HG02798 (cell line): Measurements from ENCODE around the gene PTX3.

Source experiments
- ATAC-seq: cut with Tn5 transposase; IDR thresholded peaks from one replicate; pipeline ENCODE4 v1.9.1; 2021; ENCODE audit warnings: mild to moderate bottlenecking; ENCODE audit not compliant: unreplicated experiment, poor library complexity

Gene PTX3

DNA sequence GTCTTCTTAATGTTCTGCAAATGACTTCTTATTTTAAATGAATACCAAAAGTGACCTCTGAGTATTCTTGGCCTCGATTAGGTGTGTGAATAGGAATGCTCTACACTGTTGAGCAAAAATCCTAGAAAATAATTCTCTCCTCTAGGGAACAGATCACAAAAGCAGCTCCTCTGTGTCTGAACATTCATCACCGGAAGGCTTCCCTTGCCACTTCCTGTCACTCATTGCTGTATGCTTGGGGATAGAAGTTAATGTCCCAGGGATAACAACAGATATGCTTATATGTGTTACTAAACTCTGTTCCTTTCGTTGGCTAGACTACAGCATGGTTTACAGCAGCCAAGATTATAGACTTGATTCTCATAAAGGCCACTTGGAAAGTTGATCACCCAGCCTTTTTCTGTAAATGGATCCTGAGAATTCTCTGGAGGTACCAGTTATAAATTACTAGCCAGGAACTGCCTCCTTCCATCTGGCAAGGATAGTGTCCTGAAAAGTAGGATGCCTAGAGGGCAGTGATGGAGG is 16.0 kb upstream of the PTX3 start:
- no peak for ATAC-seq

DNA sequence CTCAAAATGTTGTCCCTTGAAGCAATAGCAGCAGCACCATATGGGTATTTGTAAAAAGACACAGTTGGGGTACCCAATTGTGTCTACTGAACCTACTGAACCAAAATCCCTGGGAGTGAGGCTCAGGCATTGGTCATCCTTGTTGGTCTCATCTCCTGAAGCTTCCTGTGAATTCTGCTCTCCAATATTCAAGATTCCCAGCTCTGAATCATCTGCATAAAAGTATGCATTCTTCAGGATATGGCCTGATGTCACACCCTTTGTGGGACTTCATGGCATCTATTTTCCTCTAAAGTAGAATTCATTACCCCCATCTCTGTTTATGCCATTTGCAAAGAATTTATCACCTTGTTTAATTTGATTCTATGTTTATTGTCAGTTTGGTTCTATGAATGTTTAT is 13.3 kb upstream of the PTX3 start:
- no peak for ATAC-seq

DNA sequence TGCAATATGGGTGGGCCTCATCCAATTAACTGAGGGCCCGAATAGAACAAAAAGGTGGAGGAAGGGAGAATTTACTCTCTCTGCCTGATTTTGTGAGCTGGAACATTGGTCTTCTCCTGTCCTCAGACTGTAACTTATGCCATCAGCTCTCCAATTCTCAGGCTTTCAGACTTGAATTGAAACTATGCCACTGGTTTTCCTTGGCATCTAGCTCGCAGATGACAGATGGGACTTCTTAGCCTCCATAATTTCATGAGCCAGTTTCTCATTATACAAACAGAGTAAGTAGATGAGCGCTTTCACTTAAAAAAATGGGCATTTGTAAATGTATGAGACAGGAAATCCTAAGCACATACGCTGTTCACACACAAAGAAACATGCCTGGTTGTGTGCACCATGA is 8.7 kb upstream of the PTX3 start:
- no peak for ATAC-seq

DNA sequence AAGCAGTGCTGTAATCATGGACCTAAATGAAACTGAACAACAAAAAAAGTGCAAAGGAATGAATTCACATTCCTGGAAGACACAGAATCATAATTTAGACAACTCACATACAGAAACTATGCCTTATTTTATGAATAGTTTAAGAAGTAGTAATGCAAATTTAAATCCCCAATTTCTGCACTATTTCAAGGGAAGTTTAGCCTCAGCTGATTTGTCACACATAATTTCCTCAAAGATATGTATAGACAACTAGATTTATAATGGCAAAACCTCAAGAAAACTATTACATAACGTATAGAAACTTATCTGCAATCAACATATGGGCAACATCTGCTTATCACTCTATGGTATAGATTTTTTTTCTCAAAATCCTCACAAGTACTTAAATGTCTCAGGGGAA is 7.8 kb upstream of the PTX3 start:
- no peak for ATAC-seq

DNA sequence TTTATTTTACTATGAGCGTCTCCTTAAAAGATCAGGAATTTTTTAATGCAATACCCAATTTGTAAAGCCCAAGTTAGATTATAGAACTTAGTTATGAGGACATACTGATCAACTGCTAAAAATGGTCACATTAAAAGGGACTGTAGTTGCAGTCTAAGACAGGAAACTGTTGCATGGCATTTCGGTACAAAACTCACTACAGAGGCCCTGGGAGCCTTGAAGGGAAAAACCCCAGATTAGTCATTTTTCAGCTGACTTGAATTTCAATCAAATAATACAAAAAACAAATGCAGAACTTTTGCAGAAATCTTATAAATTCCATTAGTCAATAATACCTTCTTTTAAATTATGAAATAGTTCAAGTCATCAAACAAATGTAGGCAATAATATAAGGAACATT is 6.9 kb upstream of the PTX3 start:
- no peak for ATAC-seq

DNA sequence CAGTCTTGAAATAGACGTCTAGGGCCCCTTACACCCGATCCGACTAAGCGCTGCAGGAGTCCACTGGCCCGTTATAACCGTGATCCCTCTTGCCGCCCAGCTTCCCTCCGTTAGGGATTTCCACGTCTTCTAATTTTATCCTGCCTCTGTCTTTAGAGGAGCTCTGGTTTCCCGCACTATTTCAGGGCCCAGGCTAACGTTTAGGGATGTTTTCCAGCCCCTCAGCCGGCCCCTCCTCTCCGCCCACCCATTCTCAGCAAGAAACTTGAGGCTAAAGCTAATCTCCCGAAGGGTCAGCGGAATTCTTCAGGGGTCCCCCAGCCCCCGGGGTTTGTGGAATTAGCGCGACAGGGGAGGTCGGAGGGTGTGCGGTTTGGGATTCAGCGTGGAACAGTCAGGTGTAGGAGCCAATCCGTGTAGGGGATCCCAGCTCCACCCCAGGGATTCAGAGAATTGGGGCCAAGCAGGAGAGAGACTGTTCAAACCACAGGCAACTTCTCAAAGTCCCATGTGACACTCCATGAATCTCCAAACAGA is 1.6 kb downstream of the PTX3 start:
- no peak for ATAC-seq

DNA sequence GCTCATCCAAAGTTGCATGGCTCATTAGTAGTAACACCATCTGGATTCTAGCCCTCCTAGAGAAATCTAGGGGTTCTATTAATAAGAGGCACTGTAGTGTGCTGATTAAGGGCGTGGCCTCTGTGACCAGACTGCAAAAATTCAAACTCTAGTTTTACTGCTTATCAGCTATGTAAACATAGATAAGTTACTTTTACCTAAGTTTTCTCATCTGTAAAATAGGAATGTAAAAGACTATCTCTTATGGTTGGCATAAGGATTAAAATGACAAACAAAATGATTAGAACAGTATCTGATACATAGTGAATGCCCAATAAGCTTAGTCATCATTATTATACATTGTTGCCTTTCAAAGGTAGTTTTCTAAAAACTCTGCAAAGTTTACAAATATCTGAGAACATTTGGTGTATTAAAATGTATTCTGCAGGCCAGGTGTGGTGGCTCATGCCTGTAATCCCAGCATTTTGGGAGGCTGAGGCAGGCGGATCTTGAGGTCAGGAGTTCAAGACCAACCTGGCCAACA is 4.5 kb downstream of the PTX3 start:
- no peak for ATAC-seq

DNA sequence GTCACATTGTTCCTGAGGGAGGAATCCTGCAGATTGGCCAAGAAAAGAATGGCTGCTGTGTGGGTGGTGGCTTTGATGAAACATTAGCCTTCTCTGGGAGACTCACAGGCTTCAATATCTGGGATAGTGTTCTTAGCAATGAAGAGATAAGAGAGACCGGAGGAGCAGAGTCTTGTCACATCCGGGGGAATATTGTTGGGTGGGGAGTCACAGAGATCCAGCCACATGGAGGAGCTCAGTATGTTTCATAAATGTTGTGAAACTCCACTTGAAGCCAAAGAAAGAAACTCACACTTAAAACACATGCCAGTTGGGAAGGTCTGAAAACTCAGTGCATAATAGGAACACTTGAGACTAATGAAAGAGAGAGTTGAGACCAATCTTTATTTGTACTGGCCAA is 6.1 kb downstream of the PTX3 start:
- ATAC-seq: no peak

DNA sequence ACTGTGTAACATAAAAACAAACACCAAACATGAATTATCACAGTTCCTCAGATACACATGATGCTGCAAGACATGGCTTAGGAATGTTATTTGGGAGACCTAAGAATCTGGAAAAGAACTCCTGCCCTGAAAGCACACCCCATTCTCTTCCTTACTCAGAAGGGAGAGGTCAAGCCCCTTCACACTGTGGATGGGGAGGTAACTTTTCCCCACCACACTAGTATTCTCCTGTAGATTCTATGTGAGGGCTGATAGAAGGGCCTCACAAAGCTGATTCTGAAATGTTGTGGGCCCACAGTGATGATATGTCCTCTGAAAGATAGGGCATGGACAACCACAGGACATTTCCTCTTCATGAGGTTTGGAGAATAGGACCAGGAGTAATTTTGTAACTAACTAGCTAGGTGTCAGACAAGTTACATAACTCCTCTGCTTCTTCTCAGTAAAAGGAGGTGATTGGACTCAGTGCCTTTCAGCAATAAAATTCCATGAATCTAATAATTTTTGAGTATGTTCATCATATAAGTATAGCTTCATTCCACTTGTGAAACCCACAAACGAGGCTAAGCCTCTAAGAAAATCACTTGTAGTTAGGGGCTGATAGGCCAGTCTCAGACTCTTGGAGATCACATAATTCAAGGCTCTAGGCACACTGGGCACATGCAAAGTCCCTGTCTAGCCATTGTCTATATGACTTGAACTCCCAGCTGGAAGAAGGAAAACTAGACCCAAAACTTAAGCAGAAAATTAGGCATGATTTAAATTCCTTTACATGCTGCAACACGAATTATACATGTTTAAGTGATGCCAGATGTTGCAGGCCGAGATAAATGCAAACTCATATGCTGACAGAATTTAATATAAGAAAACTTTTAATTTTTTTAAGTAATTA is 7.5 kb downstream of the PTX3 start:
- ATAC-seq: no peak

DNA sequence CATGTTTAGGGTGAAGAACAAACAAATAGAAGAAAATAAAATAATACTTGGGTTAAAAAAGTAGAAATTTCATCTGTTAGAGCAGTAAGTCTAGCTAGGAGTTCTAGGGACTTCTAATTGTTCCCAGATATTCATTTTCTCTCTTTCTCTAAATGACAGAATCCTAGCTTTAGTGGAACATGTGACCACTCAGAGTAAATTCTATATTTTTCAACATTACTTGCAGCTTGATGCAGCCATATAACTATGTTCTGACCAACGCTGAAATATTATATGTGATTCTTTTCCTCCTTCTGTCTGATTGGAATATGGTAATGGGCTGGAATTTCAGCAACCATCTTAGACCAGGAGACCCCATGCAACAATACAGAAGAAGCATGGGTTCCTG is 8.1 kb downstream of the PTX3 start:
- ATAC-seq: no peak

DNA sequence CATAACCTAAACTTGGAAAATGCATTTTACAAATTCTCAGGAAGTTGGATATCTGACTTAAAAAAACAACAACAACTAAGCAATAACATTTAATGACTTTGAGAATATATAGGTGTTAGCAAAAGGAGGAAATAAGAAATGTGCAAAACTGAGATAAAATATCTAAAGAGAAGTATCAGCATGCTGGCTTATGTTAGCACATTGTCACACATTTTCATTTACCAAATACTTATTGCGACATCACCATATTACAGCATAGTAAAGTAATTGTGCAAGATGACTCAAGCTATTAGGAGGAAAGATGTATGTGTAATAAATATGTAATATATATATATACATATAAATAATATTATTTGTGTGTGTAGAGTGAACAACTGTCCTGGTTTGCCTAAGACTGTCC is 9.2 kb downstream of the PTX3 start:
- no peak for ATAC-seq

DNA sequence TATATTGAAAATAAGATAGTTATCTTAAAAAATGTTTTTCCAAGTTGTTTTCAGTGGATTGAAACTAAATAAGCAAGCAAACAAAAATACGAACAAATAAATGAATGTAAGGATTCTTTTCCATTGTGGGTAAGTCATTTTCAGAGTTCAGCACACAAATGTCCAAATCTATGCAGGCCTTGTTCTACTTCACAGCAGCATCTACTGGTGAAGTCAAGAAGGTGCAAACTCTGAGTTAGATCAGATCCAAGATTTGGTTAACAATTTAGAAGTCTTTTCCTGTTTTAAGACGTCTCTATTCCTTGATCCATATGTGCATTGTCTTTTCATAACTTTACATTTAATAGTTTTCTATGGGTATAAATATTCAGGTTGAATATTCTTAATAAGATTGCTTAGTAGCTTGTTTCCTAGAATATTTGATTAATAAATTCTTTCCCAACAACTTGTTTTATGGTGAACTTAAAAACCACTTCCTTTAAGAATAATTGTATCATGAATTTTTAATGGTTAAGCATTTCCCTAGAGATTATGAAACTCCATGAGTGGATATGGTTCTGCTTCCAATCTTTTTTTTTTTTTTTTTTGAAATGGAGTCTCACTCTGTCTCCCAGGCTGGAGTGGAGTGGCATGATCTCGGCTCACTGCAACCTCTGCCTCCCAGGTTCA is 10.5 kb downstream of the PTX3 start:
- ATAC-seq: no peak

DNA sequence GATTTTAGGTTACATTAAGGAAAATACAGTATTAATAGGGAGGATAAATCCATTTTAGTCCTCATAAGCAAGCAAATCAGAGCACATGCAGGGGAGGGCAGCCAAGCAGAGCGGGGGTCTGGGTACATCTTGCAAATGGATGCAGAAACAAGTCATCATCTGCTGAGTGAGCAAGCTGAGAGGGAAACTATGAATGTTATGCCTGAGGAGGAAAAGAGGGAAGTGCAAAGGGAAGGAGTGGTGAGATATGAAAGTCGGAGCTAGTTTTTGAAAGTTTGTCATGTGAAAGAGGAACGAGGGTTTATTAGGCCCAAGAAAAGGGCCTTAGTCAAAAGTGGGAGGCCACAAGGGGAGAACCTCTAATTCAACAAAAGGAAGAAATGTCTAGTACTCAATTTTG is 15.4 kb downstream of the PTX3 start:
- ATAC-seq: no peak

DNA sequence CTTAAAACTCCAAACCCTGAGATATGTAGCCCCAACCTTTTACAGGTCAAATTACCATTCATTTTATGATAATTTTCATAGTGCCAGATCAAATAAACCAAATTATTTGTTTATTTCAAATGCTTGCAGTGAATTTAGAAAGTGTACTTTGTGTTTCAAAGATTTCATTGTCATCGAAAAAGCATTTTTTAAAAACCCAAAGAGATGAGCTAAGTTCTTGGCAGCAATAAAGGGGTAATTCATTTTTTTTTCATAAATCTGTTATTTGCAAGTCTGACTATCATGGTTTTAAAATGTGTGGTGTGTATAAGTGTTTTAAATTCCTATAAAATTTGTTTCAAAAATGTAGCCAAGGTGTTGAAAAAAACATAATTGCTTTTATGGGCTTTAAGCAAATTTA is 17.2 kb downstream of the PTX3 start:
- no peak for ATAC-seq

DNA sequence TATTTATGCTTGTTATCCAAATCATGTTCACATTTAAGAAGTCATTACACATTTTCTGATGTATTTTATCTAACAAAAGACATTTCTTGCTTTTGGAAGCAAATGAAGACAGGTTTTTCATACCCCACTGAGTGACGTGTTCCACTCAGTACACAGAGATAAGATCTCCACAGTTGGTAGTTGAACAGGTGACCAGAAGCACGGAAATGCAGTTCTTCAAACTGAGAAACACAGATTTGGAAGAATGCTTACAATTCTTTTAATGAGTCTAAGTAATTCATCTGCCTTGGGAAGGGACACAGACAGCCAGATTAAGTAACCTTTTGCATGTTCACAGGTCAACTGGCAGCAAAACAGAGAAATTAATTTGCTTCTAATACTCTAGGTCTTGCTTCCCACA is 23.1 kb downstream of the PTX3 start:
- ATAC-seq: no peak

DNA sequence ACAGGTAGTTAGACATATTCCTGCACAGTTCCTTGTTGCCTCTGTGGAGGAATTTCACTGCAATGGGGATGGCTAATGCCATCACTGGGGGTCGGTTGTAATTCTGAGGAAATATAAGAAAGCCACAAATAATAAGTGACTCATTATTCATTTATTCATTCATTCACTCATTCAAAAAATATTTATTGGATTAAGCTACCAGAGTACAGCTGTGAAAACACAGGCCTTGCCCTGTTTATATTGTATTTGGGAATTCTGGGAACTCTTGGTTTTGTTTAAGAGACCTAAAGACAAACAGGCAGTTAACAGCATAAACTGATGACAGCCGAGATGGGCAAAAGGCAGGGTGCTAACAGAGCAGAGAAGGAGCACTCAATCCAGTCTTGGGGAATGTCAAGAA is 23.6 kb downstream of the PTX3 start:
- ATAC-seq: no peak

DNA sequence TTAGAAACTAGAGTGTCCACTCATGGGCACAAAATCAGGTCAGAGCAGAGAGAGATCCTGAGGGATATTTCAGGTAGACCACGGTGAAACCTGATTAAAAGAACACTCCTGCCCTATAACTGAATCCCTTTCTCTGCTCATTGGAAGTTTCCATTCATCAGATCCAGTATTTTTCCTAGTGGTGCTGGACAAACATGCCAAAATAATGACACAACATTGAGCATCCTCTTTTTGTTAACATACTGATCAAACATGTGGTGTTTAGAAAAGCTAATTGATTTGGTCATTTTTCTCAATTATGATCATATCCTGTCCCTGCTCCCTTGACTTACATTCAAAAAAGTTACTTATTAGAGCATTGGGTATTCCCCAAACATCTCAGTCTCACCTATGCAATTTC is 27.2 kb downstream of the PTX3 start:
- no peak for ATAC-seq

DNA sequence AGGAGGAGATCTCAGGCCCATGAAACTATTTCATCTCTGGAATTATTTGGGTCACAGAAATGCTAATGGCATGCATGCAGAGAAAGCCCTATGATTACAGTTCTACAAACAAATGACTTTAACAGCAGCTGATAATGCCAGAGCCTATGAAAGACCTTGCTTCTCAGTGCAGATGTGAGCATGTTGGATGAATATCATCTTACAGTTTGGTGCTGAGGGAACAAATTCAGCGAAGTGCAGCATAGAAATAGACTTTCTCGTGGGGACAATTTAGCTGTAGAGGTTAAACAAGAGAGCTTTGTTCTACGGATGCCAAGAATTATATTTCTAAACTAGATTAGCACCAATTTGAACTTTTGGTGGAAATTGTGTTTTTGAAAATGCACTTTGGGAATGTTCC is 27.7 kb downstream of the PTX3 start:
- no peak for ATAC-seq

DNA sequence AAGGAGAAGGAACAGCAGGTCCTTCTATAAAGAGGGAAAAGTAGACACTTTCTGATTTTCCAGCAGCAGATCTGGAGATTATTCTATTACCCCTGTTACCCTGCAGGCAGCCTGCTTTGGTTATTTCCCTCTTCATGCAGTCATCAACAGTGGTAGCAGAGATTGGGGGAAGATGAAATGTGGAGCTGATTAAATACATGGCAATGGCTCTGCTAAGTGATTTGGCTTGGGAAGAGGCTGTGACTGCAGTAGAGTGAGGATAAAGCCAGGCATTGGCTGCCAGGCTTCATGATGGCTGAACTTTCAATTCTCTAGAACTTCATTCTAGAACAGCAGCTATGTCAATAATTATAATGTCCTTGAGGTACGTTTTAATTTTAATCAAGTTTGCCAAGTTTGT is 29.1 kb downstream of the PTX3 start:
- ATAC-seq: no peak

DNA sequence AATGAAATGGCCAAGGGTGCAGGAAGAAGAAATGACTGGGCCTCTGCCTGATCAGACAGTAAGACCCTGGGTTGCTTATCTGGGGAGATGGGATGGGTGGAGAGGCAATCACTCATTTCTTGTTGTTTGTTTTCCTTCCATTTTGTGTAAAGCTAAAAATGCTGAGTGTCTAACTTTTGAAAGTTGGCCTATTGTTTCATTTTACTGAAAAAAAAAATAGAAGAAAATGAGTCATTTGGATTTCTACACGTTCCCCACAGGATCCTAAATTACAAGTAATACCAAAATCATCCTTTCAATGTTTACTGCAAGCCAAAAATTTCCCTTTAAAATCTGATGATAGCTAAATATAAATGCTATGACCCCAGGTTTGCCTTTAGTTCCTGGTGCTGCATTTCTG is 30.6 kb downstream of the PTX3 start:
- ATAC-seq: no peak

DNA sequence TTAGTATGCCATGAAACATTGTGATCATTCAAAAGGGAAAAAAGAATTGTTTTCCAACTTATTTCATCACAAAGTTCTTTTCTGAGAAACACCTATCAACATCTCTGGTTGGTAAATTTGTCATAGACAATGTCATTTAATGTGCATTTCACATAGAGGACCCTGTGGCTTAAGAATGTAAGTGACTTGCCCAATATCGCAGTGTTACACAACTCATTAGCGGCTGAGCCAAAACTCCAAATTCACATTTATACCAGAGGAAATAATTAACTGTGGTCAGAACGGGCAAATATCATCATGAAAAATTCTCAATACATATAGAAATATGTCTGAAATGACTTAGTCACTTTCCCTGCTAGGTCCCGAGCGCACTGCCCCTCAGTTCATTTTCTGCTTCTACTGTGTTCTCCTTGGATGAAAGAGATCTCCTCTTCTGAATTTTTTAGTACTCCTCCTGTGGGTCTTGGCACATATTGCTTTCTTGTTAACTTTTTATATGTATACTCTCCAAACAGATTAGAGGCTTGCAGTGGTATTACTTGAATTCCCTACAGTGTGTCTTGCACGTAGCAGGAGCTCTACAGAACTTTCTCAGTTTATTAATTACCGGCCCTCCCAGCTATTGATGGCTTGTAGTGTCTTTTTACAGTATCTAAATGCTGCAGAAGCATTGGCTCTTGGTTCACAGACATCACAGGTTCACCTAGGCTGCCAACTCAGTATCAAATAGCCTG is 33.1 kb downstream of the PTX3 start:
- no peak for ATAC-seq
